ENCODE measurements around the gene SAG.

SAG gene

GRCh38 chr2:233288663-233289062 lies 19.0 kb upstream of the SAG start:
- no peak overlapping the region for H3K27ac ChIP-seq (ENCODE audit: low read depth, low read length)
- no peak overlapping the region for H3K9ac ChIP-seq (ENCODE audit: low read length)
- peaks cover 89% of the 10 kb centered on the region for H3K36me3 ChIP-seq (ENCODE audit: control insufficient read depth, insufficient read depth, low read length)
- H3K9me3 ChIP-seq (ENCODE audit: control insufficient read depth, insufficient read depth, low read depth, low read length): no peaks in the 10 kb centered on the region
- H3K4me1 ChIP-seq (ENCODE audit: control insufficient read depth, insufficient read depth, low read length): no peaks in the 10 kb centered on the region
- H3K27me3 ChIP-seq (ENCODE audit: control insufficient read depth, insufficient read depth, low read length): no peaks in the 10 kb centered on the region
- no peak overlapping the region for H3K4me3 ChIP-seq (ENCODE audit: low read depth, low read length)

- Histone ChIP-seq H3K27me3 (ENCODE audit: control insufficient read depth, insufficient read depth, low read length) (no peaks in the 10 kb centered on the region), H3K36me3 (ENCODE audit: control insufficient read depth, insufficient read depth, low read length) (peaks cover 94% of the 10 kb centered on the region), H3K9me3 (ENCODE audit: control insufficient read depth, insufficient read depth, low read depth, low read length) (no peaks in the 10 kb centered on the region), H3K4me1 (ENCODE audit: control insufficient read depth, insufficient read depth, low read length) (no peaks in the 10 kb centered on the region), H3K9ac (ENCODE audit: low read length) (no peak overlapping the region), H3K27ac (ENCODE audit: low read depth, low read length) (no peak overlapping the region), H3K4me3 (ENCODE audit: low read depth, low read length) (no peak overlapping the region)
Observed at GRCh38 chr2:233289648-233290047, 18.0 kb upstream of the SAG start.

GRCh38 chr2:233290051-233290845 lies 17.4 kb upstream of the SAG start:
- H3K27ac ChIP-seq (ENCODE audit: low read depth, low read length): no peak overlapping the region
- no peaks in the 10 kb centered on the region for H3K9me3 ChIP-seq (ENCODE audit: control insufficient read depth, insufficient read depth, low read depth, low read length)
- no peak overlapping the region for H3K4me3 ChIP-seq (ENCODE audit: low read depth, low read length)
- H3K36me3 ChIP-seq (ENCODE audit: control insufficient read depth, insufficient read depth, low read length): peaks cover 94% of the 10 kb centered on the region
- no peak overlapping the region for H3K9ac ChIP-seq (ENCODE audit: low read length)
- H3K27me3 ChIP-seq (ENCODE audit: control insufficient read depth, insufficient read depth, low read length): no peaks in the 10 kb centered on the region
- no peaks in the 10 kb centered on the region for H3K4me1 ChIP-seq (ENCODE audit: control insufficient read depth, insufficient read depth, low read length)

- Histone ChIP-seq H3K9me3 (ENCODE audit: control insufficient read depth, insufficient read depth, low read depth, low read length) (no peaks in the 10 kb centered on the region), H3K36me3 (ENCODE audit: control insufficient read depth, insufficient read depth, low read length) (peaks cover 56% of the 10 kb centered on the region), H3K9ac (ENCODE audit: low read length) (no peak overlapping the region), H3K4me3 (ENCODE audit: low read depth, low read length) (no peak overlapping the region), H3K27me3 (ENCODE audit: control insufficient read depth, insufficient read depth, low read length) (no peaks in the 10 kb centered on the region), H3K4me1 (ENCODE audit: control insufficient read depth, insufficient read depth, low read length) (peaks cover 7% of the 10 kb centered on the region), H3K27ac (ENCODE audit: low read depth, low read length) (no peak overlapping the region)
Observed at GRCh38 chr2:233295891-233296290, 11.7 kb upstream of the SAG start.

- H3K4me3 ChIP-seq (ENCODE audit: low read depth, low read length): no peak overlapping the region
- H3K4me1 ChIP-seq (ENCODE audit: control insufficient read depth, insufficient read depth, low read length): peaks cover 7% of the 10 kb centered on the region
- no peak overlapping the region for H3K27ac ChIP-seq (ENCODE audit: low read depth, low read length)
- no peak overlapping the region for H3K9ac ChIP-seq (ENCODE audit: low read length)
- H3K9me3 ChIP-seq (ENCODE audit: control insufficient read depth, insufficient read depth, low read depth, low read length): no peaks in the 10 kb centered on the region
- no peaks in the 10 kb centered on the region for H3K27me3 ChIP-seq (ENCODE audit: control insufficient read depth, insufficient read depth, low read length)
- H3K36me3 ChIP-seq (ENCODE audit: control insufficient read depth, insufficient read depth, low read length): peaks cover 44% of the 10 kb centered on the region
Observed at GRCh38 chr2:233297076-233297475, 10.5 kb upstream of the SAG start.

DNA sequence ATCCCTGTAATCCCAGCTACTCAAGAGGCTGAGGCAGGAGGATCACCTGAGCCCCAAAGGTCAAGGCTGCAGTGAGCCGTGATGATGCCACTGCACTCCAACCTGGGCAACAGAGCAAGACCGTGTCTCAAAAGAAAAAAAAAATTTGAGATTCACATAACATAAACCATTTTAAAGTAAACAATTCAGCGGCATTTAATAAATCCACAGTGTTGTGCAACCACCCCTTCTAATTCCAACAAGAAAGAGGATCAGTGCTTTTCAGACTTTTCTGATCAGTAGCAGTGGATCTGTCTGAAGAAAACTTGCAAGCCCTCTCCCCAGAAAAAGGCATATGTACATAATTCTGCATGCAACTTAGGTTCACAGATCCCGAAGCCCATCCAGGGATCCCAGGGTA lies 7.2 kb upstream of the SAG start:
- peaks cover 3% of the 10 kb centered on the region; the same call in 1 of the 2 replicates for H3K9me3 ChIP-seq (ENCODE audit: control insufficient read depth, insufficient read depth, low read depth, low read length)
- no peaks in the 10 kb centered on the region for H3K27me3 ChIP-seq (ENCODE audit: control insufficient read depth, insufficient read depth, low read length)
- no peak overlapping the region for H3K9ac ChIP-seq (ENCODE audit: low read length)
- H3K4me1 ChIP-seq (ENCODE audit: control insufficient read depth, insufficient read depth, low read length): peaks cover 7% of the 10 kb centered on the region
- H3K36me3 ChIP-seq (ENCODE audit: control insufficient read depth, insufficient read depth, low read length): peaks cover 11% of the 10 kb centered on the region
- no peak overlapping the region for H3K4me3 ChIP-seq (ENCODE audit: low read depth, low read length)
- H3K27ac ChIP-seq (ENCODE audit: low read depth, low read length): no peak overlapping the region

DNA sequence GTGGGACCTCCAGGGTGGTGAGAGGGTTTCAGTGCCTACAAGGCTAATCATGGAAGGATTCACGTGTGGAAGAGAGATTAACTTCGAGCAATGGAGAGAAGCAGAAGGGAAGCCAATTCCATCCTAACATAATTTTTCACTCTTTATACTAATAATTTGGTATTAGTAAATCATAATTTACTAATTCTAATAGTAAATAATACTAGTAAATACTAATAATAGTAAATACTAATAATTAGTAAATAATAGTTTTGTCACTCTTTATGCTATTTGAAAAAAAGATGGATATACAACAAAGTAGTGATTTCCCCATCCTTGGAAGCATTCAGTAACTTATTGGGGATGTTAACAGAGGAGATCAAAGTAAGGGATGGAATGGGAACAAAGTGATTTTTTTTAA lies 6.4 kb upstream of the SAG start:
- H3K4me1 ChIP-seq (ENCODE audit: control insufficient read depth, insufficient read depth, low read length): peaks cover 7% of the 10 kb centered on the region
- H3K36me3 ChIP-seq (ENCODE audit: control insufficient read depth, insufficient read depth, low read length): peaks cover 3% of the 10 kb centered on the region
- peaks cover 3% of the 10 kb centered on the region; the same call in 1 of the 2 replicates for H3K9me3 ChIP-seq (ENCODE audit: control insufficient read depth, insufficient read depth, low read depth, low read length)
- H3K4me3 ChIP-seq (ENCODE audit: low read depth, low read length): no peak overlapping the region
- no peak overlapping the region for H3K9ac ChIP-seq (ENCODE audit: low read length)
- no peak overlapping the region for H3K27ac ChIP-seq (ENCODE audit: low read depth, low read length)
- no peaks in the 10 kb centered on the region for H3K27me3 ChIP-seq (ENCODE audit: control insufficient read depth, insufficient read depth, low read length)

- Histone ChIP-seq H3K9me3 (ENCODE audit: control insufficient read depth, insufficient read depth, low read depth, low read length) (peaks cover 3% of the 10 kb centered on the region; the same call in 1 of the 2 replicates), H3K27me3 (ENCODE audit: control insufficient read depth, insufficient read depth, low read length) (no peaks in the 10 kb centered on the region), H3K4me1 (ENCODE audit: control insufficient read depth, insufficient read depth, low read length) (peaks cover 7% of the 10 kb centered on the region), H3K27ac (ENCODE audit: low read depth, low read length) (no peak overlapping the region), H3K4me3 (ENCODE audit: low read depth, low read length) (no peak overlapping the region), H3K9ac (ENCODE audit: low read length) (no peak overlapping the region), H3K36me3 (ENCODE audit: control insufficient read depth, insufficient read depth, low read length) (no peaks in the 10 kb centered on the region)
Observed at GRCh38 chr2:233301811-233302210, 5.8 kb upstream of the SAG start.

- H3K9me3 ChIP-seq (ENCODE audit: control insufficient read depth, insufficient read depth, low read depth, low read length): peaks cover 3% of the 10 kb centered on the region; the same call in 1 of the 2 replicates
- no peak overlapping the region for H3K4me3 ChIP-seq (ENCODE audit: low read depth, low read length)
- no peak overlapping the region for H3K27ac ChIP-seq (ENCODE audit: low read depth, low read length)
- no peak overlapping the region for H3K9ac ChIP-seq (ENCODE audit: low read length)
- H3K36me3 ChIP-seq (ENCODE audit: control insufficient read depth, insufficient read depth, low read length): no peaks in the 10 kb centered on the region
- peaks cover 7% of the 10 kb centered on the region for H3K4me1 ChIP-seq (ENCODE audit: control insufficient read depth, insufficient read depth, low read length)
- no peaks in the 10 kb centered on the region for H3K27me3 ChIP-seq (ENCODE audit: control insufficient read depth, insufficient read depth, low read length)
Observed at GRCh38 chr2:233303252-233303651, 4.4 kb upstream of the SAG start.

DNA sequence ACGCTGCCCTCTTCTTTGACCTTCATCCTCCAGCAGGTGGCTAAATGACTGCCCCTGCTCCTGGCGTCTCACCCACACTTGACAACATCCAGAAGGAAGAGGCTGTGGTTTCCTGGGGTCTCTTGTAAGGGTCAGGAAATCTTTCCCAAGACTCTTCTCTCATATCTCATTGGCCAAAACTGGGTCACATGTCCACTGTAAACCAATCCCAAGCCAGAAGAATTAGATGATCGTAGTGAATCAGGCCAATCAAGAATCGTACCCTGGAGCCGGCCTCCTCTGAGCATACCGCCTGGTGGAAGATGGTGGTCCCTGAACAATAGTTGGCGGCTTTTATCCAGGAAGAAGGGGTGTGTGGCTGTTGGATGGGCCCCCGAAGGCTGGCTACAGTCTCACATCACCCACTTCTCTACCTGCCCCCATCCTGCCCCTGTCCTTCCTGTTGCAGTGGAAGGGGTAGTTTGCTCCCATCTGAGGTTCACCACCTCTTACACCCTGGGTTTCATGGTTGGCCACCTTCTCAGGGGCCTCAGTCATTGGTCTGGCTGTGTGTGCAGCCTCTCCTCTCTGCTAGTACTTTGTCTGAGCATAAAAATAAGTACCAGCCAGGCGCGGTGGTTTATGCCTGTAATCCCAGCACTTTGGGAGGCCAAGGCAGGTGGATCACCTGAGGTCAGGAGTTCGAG lies 3.8 kb downstream of the SAG start:
- no peak overlapping the region for H3K27ac ChIP-seq (ENCODE audit: low read depth, low read length)

GRCh38 chr2:233312874-233313273 lies 5.3 kb downstream of the SAG start:
- Histone ChIP-seq H3K36me3 (ENCODE audit: control insufficient read depth, insufficient read depth, low read length) (no peaks in the 10 kb centered on the region), H3K4me1 (ENCODE audit: control insufficient read depth, insufficient read depth, low read length) (no peaks in the 10 kb centered on the region), H3K9me3 (ENCODE audit: control insufficient read depth, insufficient read depth, low read depth, low read length) (no peaks in the 10 kb centered on the region), H3K27me3 (ENCODE audit: control insufficient read depth, insufficient read depth, low read length) (no peaks in the 10 kb centered on the region), H3K9ac (ENCODE audit: low read length) (no peak overlapping the region), H3K27ac (ENCODE audit: low read depth, low read length) (no peak overlapping the region), H3K4me3 (ENCODE audit: low read depth, low read length) (no peak overlapping the region)

More for the DNA sequence above, 3.8 kb downstream of the SAG start:
- H3K9ac ChIP-seq (ENCODE audit: low read length): no peak overlapping the region
- H3K4me1 ChIP-seq (ENCODE audit: control insufficient read depth, insufficient read depth, low read length): no peaks in the 10 kb centered on the region
- H3K9me3 ChIP-seq (ENCODE audit: control insufficient read depth, insufficient read depth, low read depth, low read length): no peaks in the 10 kb centered on the region
- no peak overlapping the region for H3K4me3 ChIP-seq (ENCODE audit: low read depth, low read length)
- no peaks in the 10 kb centered on the region for H3K36me3 ChIP-seq (ENCODE audit: control insufficient read depth, insufficient read depth, low read length)
- no peaks in the 10 kb centered on the region for H3K27me3 ChIP-seq (ENCODE audit: control insufficient read depth, insufficient read depth, low read length)
